ENCODE measurements around the gene MAP4K4. TPM values are rescaled to one million over a fixed set of nuclear protein-coding genes. Genes with fewer than 3 reads are reported as not detected.

Gene MAP4K4
- total RNA-seq, 1 donor from 2014 or later = 122 TPM

- Mint-ChIP-seq H3K27me3 (ENCODE audit: low read depth) (no peaks in the 10 kb centered on the region), H3K36me3 (ENCODE audit: low read depth) (no peaks in the 10 kb centered on the region), H3K4me1 (ENCODE audit: low read depth) (peaks cover 47% of the 10 kb centered on the region), H3K9me3 (ENCODE audit: low read depth) (no peaks in the 10 kb centered on the region), H3K4me3 (ENCODE audit: unreplicated experiment) (no peak overlapping the region), H3K27ac (ENCODE audit: unreplicated experiment) (no peak overlapping the region)
- TF ChIP-seq CTCF (IDR thresholded peaks at IDR 0.05) = no peak
- no peak for DNase-seq (ENCODE audit: low spot score)
Measured at GRCh38 chr2:101728865-101729264, 31.4 kb downstream of the MAP4K4 start.

- Mint-ChIP-seq H3K4me3 (ENCODE audit: unreplicated experiment) (no peak overlapping the region), H3K9me3 (ENCODE audit: low read depth) (no peaks in the 10 kb centered on the region), H3K27me3 (ENCODE audit: low read depth) (no peaks in the 10 kb centered on the region), H3K4me1 (ENCODE audit: low read depth) (peaks cover 47% of the 10 kb centered on the region), H3K36me3 (ENCODE audit: low read depth) (no peaks in the 10 kb centered on the region), H3K27ac (ENCODE audit: unreplicated experiment) (no peak overlapping the region)
- no peak for TF ChIP-seq CTCF (IDR thresholded peaks at IDR 0.05)
- DNase-seq (ENCODE audit: low spot score) = no peak
Measured at GRCh38 chr2:101729521-101730190, 32.1 kb downstream of the MAP4K4 start.

DNA sequence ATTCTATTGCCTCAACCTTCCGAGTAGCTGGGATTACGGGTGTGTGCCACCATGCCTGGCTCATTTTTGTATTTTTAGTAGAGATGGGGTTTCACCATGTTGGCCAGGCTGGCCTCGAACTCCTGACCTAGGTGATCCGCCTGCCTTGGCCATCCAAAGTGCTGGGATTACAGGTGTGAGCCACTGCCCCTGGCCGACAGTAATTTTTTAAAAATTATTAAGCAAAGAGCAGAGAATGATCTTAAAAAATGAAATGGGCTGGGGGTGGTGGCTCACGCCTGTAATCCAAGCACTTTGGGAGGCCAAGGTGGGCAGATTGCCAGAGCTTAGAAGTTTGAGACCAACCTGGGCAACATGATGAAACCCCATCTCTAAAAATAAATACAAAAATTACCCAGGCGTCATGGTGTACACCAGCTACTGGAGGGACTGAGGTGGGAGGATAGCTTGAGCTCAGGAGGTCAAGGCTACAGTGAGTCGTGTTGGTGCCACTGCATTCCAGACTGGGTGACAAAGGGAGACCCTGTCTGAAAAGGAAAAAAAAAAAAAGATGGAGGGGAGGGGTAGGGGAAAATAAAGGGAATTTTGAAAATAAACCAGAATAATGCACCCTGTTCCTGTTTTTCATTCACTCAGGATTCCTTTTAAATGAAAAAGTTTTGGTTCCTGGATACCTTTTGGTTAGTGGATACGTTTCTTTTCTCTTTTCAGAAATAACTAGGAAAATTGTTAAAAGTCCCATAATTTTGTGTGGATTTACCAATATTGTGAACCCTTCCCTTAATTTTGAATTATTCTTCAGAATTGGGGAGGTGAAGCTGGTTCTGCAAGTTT, 33.9 kb downstream of the MAP4K4 start:
- no peaks in the 10 kb centered on the region for H3K36me3 Mint-ChIP-seq (ENCODE audit: low read depth)
- H3K4me1 Mint-ChIP-seq (ENCODE audit: low read depth) = peaks cover 57% of the 10 kb centered on the region
- no peaks in the 10 kb centered on the region for H3K27me3 Mint-ChIP-seq (ENCODE audit: low read depth)
- TF ChIP-seq CTCF (IDR thresholded peaks at IDR 0.05) = no peak
- no peak overlapping the region for H3K27ac Mint-ChIP-seq (ENCODE audit: unreplicated experiment)
- no peak for DNase-seq (ENCODE audit: low spot score)
- no peak overlapping the region for H3K4me3 Mint-ChIP-seq (ENCODE audit: unreplicated experiment)
- H3K9me3 Mint-ChIP-seq (ENCODE audit: low read depth) = no peaks in the 10 kb centered on the region

DNA sequence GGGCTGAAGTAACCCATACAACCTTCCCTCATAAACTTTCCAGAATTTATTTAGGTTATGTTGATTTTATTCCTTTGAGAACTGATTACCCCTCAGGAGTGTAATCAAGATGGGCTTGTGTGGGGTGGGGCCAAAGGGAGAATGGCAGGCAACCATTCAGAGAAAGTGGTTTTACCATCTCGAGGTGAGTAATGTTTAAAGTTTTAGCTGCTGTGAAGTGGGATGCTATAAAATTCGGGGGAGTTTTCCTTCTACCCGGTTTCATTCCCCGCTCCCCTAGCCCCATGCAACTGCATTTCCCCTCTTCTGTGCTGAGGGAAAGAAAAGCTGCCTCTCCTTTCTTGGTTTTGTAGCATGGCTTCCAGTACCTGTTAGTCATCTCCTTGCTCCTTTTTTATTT, 34.7 kb downstream of the MAP4K4 start:
- Mint-ChIP-seq H3K9me3 (ENCODE audit: low read depth) (no peaks in the 10 kb centered on the region), H3K4me1 (ENCODE audit: low read depth) (peaks cover 60% of the 10 kb centered on the region)

More for the DNA sequence above, 34.7 kb downstream of the MAP4K4 start:
- no peak overlapping the region for H3K27ac Mint-ChIP-seq (ENCODE audit: unreplicated experiment)
- H3K27me3 Mint-ChIP-seq (ENCODE audit: low read depth) = no peaks in the 10 kb centered on the region
- no peak overlapping the region for H3K4me3 Mint-ChIP-seq (ENCODE audit: unreplicated experiment)
- no peak for TF ChIP-seq CTCF (IDR thresholded peaks at IDR 0.05)
- no peak for DNase-seq (ENCODE audit: low spot score)
- H3K36me3 Mint-ChIP-seq (ENCODE audit: low read depth) = no peaks in the 10 kb centered on the region

Measured in chondrocyte (in vitro differentiated cells).